H1 (cell line): Measurements from ENCODE around the gene CCNE1. TPM values are rescaled to one million over a fixed set of nuclear protein-coding genes. Genes with fewer than 3 reads are reported as not detected.

Source experiments
- BACH1 ChIP-seq: IDR thresholded peaks from 2 replicates; pipeline ENCODE4 v1.6.1; 2012; ENCODE audit warnings: low read length, improper control_type of control experiment
- CTBP2 ChIP-seq: IDR thresholded peaks from 2 replicates; pipeline ENCODE4 v1.7.0; 2011; ENCODE audit warnings: borderline replicate concordance, mild to moderate bottlenecking, moderate library complexity, mixed read lengths, low read length; ENCODE audit not compliant: insufficient read depth, insufficient read length
- KDM4A ChIP-seq: IDR thresholded peaks from one replicate; pipeline ENCODE4 v1.7.1; 2012; ENCODE audit warnings: low read depth, mild to moderate bottlenecking, moderate library complexity, low read length, inconsistent platforms; ENCODE audit not compliant: severe bottlenecking
- KDM5A ChIP-seq: fragments of 200-600 bp; IDR thresholded peaks from 2 replicates; pipeline ENCODE4 v1.7.1; 2012; ENCODE audit warnings: mild to moderate bottlenecking, low read length, inconsistent platforms, mixed read lengths
- SIRT6 ChIP-seq: IDR thresholded peaks from one replicate; pipeline ENCODE4 v1.7.1; 2012; ENCODE audit warnings: low read length, inconsistent platforms
- TAF7 ChIP-seq: optimal IDR thresholded peaks from 2 replicates; pipeline ENCODE3; 2011; ENCODE audit warnings: low read depth, mild to moderate bottlenecking, inconsistent platforms, low read length, moderate library complexity, borderline replicate concordance
- TEAD4 ChIP-seq: IDR thresholded peaks from 2 replicates; pipeline ENCODE4 v1.6.1; 2012; ENCODE audit warnings: low read depth, low read length, inconsistent platforms, mixed read lengths
- YY1 ChIP-seq: IDR thresholded peaks from 2 replicates; pipeline ENCODE4 v1.6.1; 2011; ENCODE audit warnings: low read depth, mild to moderate bottlenecking, low read length
- polyA plus RNA-seq, 7 experiments: library from polyadenylated mRNA; depleted of rRNA in 3 of 7; stranded (reverse) in 5 of 7; unstranded in 2 of 7; fragments of >200 nt in 5 of 7; fragments of 200-250 nt in 2 of 7; gene quantifications; 1 replicate in 5 of 7; 2 replicates in 1 of 7; 4 replicates in 1 of 7; pipeline versions ENCODE4 v1.2.1 to v1.2.3, GENCODE V29; 2011 to 2013; ENCODE audit warnings: missing spikeins in 2 of 7, mixed read lengths in 2 of 7
- total RNA-seq: library from RNA; stranded (reverse); fragmentation: NEBNext Ultra II Directional; extraction: Animal tissue kit (Norgen Biotek cat#: 25700); gene quantifications from 2 replicates; pipeline ENCODE4 v1.2.1, GENCODE V29; 2021
- TF ChIP-seq, protein P1 (sequence below): IDR thresholded peaks from 2 replicates; pipeline ENCODE4 v1.6.1; 2012; ENCODE audit warnings: inconsistent platforms

The CCNE1 gene
- total and polyA plus RNA-seq, 2 of the 8 experiments (the other 6 are each of a cell fraction or from before 2014, with no cell fraction given), result 43.2 to 44.6 TPM

DNA sequence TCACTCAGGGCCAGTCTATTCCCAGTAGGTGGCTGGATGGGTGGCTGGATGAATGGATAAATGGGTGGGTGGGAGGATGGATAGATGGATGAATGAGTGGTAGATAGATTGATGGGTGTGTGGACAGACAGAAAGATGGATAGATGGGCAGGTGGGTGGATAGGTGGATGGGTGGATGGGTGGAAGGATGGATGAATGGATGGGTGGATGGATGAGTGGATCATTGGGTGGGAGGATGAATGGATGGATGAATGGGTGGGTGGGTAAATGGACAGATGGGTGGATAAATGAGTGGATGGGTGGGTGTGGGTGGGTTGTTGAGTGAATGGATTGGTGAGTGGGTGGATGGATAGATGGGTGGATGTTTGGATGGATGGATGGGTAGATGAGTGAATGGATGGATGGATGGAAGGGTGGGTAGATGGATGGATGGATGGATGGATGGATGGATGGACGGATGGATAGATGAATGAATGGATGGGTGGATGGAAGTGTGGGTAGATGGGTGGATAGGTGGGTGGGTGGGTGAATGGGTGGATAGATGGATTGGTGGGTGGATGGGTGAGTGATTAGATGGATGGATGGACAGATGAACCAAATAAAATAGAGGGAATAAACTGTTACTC lies 27.1 kb upstream of the CCNE1 start (continued):
- TF ChIP-seq BACH1 (no peak), CTBP2 (no peak), KDM5A (no peak), SIRT6 (no peak), TEAD4 (no peak), YY1 (no peak), KDM4A (no peak), TAF7 (no peak)
- TF ChIP-seq, protein P1, sequence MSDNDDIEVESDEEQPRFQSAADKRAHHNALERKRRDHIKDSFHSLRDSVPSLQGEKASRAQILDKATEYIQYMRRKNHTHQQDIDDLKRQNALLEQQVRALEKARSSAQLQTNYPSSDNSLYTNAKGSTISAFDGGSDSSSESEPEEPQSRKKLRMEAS, result no peak
